ENCODE measurements around the gene C20orf173.

DNA sequence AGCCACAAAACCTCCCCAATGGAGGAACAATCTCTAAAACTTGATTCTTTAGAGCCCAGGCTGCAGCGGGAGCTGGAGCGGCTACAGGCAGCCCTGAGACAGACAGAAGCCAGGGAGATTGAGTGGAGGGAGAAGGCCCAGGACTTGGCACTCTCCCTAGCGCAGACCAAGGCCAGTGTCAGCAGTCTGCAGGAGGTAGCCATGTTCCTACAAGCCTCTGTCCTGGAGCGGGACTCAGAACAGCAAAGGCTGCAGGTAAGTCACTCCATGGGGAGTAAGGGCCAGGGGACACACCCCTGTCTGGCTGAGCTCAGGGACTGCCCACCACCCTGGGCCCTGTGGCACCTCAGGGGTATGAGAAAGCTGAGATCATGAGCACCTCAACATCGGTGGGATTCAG lies 24.7 kb downstream of the C20orf173 start:
- TF ChIP-seq, protein P1, sequence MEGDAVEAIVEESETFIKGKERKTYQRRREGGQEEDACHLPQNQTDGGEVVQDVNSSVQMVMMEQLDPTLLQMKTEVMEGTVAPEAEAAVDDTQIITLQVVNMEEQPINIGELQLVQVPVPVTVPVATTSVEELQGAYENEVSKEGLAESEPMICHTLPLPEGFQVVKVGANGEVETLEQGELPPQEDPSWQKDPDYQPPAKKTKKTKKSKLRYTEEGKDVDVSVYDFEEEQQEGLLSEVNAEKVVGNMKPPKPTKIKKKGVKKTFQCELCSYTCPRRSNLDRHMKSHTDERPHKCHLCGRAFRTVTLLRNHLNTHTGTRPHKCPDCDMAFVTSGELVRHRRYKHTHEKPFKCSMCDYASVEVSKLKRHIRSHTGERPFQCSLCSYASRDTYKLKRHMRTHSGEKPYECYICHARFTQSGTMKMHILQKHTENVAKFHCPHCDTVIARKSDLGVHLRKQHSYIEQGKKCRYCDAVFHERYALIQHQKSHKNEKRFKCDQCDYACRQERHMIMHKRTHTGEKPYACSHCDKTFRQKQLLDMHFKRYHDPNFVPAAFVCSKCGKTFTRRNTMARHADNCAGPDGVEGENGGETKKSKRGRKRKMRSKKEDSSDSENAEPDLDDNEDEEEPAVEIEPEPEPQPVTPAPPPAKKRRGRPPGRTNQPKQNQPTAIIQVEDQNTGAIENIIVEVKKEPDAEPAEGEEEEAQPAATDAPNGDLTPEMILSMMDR (IDR thresholded peaks at IDR 0.05; ENCODE audit: borderline replicate concordance, extremely low read depth, low read length, poor library complexity, severe bottlenecking) = no peak
- no peak for TF ChIP-seq EZH2 (IDR thresholded peaks at IDR 0.05; ENCODE audit: borderline replicate concordance, low read depth, low read length, severe bottlenecking)
